Kidney epithelial cell (primary cell): ENCODE data around the gene ADAMTS9. TPM values are rescaled to one million over a fixed set of nuclear protein-coding genes. Genes with fewer than 3 reads are reported as not detected.

Experiments
- DNase-seq: peaks from one replicate; pipeline ENCODE4 v3.0.0-alpha.2; 2010; ENCODE audit warnings: low read depth
- H3K27me3 ChIP-seq: 2 replicates; pipeline ENCODE4 v1.6.0; 2011; ENCODE audit warnings: low read length; ENCODE audit not compliant: control insufficient read depth, insufficient read depth
- H3K36me3 ChIP-seq: 2 replicates; pipeline ENCODE4 v1.5.1; 2011; ENCODE audit warnings: low read length; ENCODE audit not compliant: control insufficient read depth, insufficient read depth
- H3K4me3 ChIP-seq: 2 replicates; pipeline ENCODE4 v1.5.1; 2011; ENCODE audit warnings: low read depth, mild to moderate bottlenecking, control low read depth, low read length
- CTCF ChIP-seq: IDR thresholded peaks from 2 replicates; pipeline ENCODE4 v1.5.1; 2011; ENCODE audit warnings: mild to moderate bottlenecking, moderate library complexity, low read length, control low read depth, inconsistent platforms; ENCODE audit not compliant: insufficient read depth, poor library complexity, severe bottlenecking
- total RNA-seq: library from RNA; depleted of rRNA; stranded (reverse); fragments of >200 nt; gene quantifications from 2 replicates; pipeline ENCODE4 v1.2.3, GENCODE V29; 2015

The ADAMTS9 gene, protein sequence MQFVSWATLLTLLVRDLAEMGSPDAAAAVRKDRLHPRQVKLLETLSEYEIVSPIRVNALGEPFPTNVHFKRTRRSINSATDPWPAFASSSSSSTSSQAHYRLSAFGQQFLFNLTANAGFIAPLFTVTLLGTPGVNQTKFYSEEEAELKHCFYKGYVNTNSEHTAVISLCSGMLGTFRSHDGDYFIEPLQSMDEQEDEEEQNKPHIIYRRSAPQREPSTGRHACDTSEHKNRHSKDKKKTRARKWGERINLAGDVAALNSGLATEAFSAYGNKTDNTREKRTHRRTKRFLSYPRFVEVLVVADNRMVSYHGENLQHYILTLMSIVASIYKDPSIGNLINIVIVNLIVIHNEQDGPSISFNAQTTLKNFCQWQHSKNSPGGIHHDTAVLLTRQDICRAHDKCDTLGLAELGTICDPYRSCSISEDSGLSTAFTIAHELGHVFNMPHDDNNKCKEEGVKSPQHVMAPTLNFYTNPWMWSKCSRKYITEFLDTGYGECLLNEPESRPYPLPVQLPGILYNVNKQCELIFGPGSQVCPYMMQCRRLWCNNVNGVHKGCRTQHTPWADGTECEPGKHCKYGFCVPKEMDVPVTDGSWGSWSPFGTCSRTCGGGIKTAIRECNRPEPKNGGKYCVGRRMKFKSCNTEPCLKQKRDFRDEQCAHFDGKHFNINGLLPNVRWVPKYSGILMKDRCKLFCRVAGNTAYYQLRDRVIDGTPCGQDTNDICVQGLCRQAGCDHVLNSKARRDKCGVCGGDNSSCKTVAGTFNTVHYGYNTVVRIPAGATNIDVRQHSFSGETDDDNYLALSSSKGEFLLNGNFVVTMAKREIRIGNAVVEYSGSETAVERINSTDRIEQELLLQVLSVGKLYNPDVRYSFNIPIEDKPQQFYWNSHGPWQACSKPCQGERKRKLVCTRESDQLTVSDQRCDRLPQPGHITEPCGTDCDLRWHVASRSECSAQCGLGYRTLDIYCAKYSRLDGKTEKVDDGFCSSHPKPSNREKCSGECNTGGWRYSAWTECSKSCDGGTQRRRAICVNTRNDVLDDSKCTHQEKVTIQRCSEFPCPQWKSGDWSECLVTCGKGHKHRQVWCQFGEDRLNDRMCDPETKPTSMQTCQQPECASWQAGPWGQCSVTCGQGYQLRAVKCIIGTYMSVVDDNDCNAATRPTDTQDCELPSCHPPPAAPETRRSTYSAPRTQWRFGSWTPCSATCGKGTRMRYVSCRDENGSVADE (N-terminal part only)
- 211 and 217 TPM in 2 replicates for total RNA-seq

- peak; percentile 6 for TF ChIP-seq CTCF
- no peaks in the 10 kb centered on the region for H3K36me3 ChIP-seq
- peak within 1 kb of the TSS; percentile 81 for H3K4me3 ChIP-seq
- no peaks in the 10 kb centered on the region for H3K27me3 ChIP-seq
- DNase-seq: no peak
These were observed at the start of gene ADAMTS9 for GRCh38 chr3:64687781-64688604. TSS of gene ADAMTS9 (minus strand) at chr3:64688000. CDS start at chr3:64687657, 343 bp downstream.

DNA sequence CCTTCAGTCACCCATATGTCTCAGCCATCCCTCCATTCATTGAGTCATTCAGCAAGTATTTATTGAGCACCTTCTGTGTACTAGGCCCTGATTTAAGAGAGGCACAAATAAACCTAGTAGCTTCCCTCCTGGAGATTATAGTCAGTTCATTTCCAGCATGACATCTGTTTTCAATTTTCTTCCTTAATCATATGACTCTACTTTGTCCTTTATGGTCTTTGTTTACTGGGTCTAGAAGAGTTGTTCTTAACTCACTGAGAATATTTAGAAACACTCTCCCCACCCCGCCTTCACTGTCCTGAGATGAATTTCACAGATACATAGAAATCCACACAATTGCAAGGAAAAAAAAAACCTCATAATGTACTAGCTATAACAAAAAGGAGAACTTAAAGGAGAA is 44.8 kb upstream of the ADAMTS9 start:
- no peak for DNase-seq
- TF ChIP-seq CTCF: no peak
- no peaks in the 10 kb centered on the region for H3K27me3 ChIP-seq
- no peaks in the 10 kb centered on the region for H3K36me3 ChIP-seq
- H3K4me3 ChIP-seq: no peak overlapping the region

GRCh38 chr3:64730681-64731080 is 42.9 kb upstream of the ADAMTS9 start:
- DNase-seq: no peak
- TF ChIP-seq CTCF: no peak
- no peaks in the 10 kb centered on the region for H3K36me3 ChIP-seq
- no peaks in the 10 kb centered on the region for H3K27me3 ChIP-seq
- no peak overlapping the region for H3K4me3 ChIP-seq

GRCh38 chr3:64728994-64729393 is 41.2 kb upstream of the ADAMTS9 start:
- DNase-seq: no peak
- Histone ChIP-seq H3K36me3 (no peaks in the 10 kb centered on the region), H3K4me3 (no peak overlapping the region), H3K27me3 (no peaks in the 10 kb centered on the region)
- TF ChIP-seq CTCF: no peak

GRCh38 chr3:64728428-64728827 is 40.6 kb upstream of the ADAMTS9 start:
- Histone ChIP-seq H3K4me3 (no peak overlapping the region), H3K27me3 (no peaks in the 10 kb centered on the region), H3K36me3 (no peaks in the 10 kb centered on the region)
- no peak for DNase-seq
- no peak for TF ChIP-seq CTCF
